ENCODE results near the gene VPS26C. TPM values are rescaled to one million over a fixed set of nuclear protein-coding genes. Genes with fewer than 3 reads are reported as not detected.

VPS26C gene
- total and polyA plus RNA-seq, 9 of the 15 experiments (the other 6 are each of a cell fraction or from before 2014, with no cell fraction given): 32.8 to 48.7 (median 42.1) TPM

DNA sequence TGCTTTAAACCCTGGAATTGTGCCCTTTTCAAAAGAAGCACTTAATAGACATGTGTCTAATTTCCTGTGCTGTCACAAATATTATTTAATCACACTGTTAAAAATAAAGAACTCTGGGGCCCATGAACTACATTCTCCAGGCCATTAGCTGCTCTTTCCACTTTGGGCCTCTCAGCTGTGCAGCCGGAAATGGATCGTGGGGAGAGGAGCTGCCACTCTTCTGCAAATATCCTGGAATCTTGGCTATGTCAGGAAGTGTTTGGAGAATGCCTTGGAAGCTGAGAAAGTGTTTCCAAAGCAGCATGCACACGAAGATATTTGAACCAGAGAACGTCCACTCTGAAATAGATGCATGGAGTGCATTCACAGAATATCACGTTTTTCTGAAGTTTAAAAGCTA is 27.5 kb upstream of the VPS26C start:
- CTCF ChIA-PET (ENCODE audit: low intra/inter-chr PET ratio): no interaction called here
- Histone ChIP-seq H3K9me1 (ENCODE audit: control insufficient read depth, insufficient read depth, low read length) (no peaks in the 10 kb centered on the region), H3K4me1 (replicated peaks in 1 of 2; ENCODE audit: control insufficient read depth in 2 of 2, insufficient read depth in 2 of 2, low read length in 2 of 2) (peaks cover 0 to 5% of the 10 kb centered on the region in 2 experiments; a peak in 2 of 5 replicates), H3K27me3 (ENCODE audit: control insufficient read depth in 2 of 2, insufficient read depth in 2 of 2, low read length in 2 of 2) (peaks cover 0 to 11% of the 10 kb centered on the region in 2 experiments; a peak in 2 of 5 replicates), H3K27ac (ENCODE audit: extremely low read depth, low read depth, low read length) (no peak overlapping the region), H3K36me3 (ENCODE audit: control insufficient read depth, insufficient read depth, low read length) (no peaks in the 10 kb centered on the region), H2AFZ (ENCODE audit: low read depth, low read length) (no peak overlapping the region), H3K4me3 (no peak overlapping the region), H3K9ac (ENCODE audit: insufficient read depth in 1 of 2, low read depth in 2 of 2, low read length in 2 of 2) (no peak overlapping the region), H3K79me2 (ENCODE audit: control insufficient read depth, insufficient read depth, low read length) (no peaks in the 10 kb centered on the region), H3K9me3 (replicated peaks; ENCODE audit: control insufficient read depth, insufficient read depth, low read depth, low read length) (no peaks in the 10 kb centered on the region), H3K4me2 (ENCODE audit: insufficient read depth, low read length) (no peak overlapping the region), H4K20me1 (replicated peaks; ENCODE audit: control insufficient read depth, insufficient read depth, low read length) (no peaks in the 10 kb centered on the region)
- no TSS peak for BruUV-seq (replicated peaks)
- POLR2A ChIA-PET: interaction anchor here (1.1 to 1.3 kb wide), 2 partner anchors 10 to 28 kb away, joined by 3 to 4 read pairs; partner anchors contain the start of gene VPS26C
- TF ChIP-seq, protein P1, sequence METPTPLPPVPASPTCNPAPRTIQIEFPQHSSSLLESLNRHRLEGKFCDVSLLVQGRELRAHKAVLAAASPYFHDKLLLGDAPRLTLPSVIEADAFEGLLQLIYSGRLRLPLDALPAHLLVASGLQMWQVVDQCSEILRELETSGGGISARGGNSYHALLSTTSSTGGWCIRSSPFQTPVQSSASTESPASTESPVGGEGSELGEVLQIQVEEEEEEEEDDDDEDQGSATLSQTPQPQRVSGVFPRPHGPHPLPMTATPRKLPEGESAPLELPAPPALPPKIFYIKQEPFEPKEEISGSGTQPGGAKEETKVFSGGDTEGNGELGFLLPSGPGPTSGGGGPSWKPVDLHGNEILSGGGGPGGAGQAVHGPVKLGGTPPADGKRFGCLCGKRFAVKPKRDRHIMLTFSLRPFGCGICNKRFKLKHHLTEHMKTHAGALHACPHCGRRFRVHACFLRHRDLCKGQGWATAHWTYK (CRISPR knock-in tag; IDR thresholded peaks at IDR 0.05): no peak
- TF ChIP-seq CBFA2T3 (IDR thresholded peaks at IDR 0.05) (no peak), MCM2 (IDR thresholded peaks at IDR 0.05; ENCODE audit: low read depth) (no peak)
- WGBS (ENCODE audit: insufficient coverage, low coverage, missing lambda C conversion rate): 18% methylated on average over 5 of the region's 5 CpGs
- intact Hi-C loops (cut with micrococcal nuclease) (no loop called here), in situ Hi-C loops (cut with MboI) (no loop called here)
- DNase-seq (ENCODE audit: extremely low read depth in 1 of 4, low spot score in 3 of 4) (no peak), ATAC-seq (no peak), FAIRE-seq (no peak)

DNA sequence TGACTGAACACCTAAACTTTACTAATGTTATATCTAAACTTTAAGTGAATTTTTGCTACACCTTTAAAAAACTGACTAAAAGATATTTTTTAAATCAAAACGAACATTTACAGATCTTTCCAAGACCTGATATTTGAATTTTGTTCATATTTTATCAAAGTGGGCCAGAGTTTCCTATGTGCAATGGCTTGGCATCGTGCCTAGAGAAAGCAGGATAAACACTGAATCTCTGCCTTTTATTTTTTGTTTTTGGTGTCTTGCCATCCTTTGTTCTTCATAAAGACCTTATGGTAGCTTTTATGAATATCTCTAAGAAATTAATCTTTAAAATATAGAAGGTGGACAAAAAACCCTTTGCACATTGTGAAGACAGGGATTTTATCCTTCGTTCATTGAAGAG is 25.8 kb upstream of the VPS26C start:
- Histone ChIP-seq H3K27ac (ENCODE audit: extremely low read depth, low read depth, low read length) (no peak overlapping the region), H3K4me1 (replicated peaks in 1 of 2; ENCODE audit: control insufficient read depth in 2 of 2, insufficient read depth in 2 of 2, low read length in 2 of 2) (peaks cover 0 to 5% of the 10 kb centered on the region in 2 experiments; a peak in 2 of 5 replicates), H3K4me3 (no peak overlapping the region), H3K9me1 (ENCODE audit: control insufficient read depth, insufficient read depth, low read length) (no peaks in the 10 kb centered on the region), H3K9ac (ENCODE audit: insufficient read depth in 1 of 2, low read depth in 2 of 2, low read length in 2 of 2) (no peak overlapping the region), H3K79me2 (ENCODE audit: control insufficient read depth, insufficient read depth, low read length) (no peaks in the 10 kb centered on the region), H2AFZ (ENCODE audit: low read depth, low read length) (no peak overlapping the region), H3K36me3 (ENCODE audit: control insufficient read depth, insufficient read depth, low read length) (no peaks in the 10 kb centered on the region), H3K4me2 (ENCODE audit: insufficient read depth, low read length) (no peak overlapping the region), H4K20me1 (replicated peaks; ENCODE audit: control insufficient read depth, insufficient read depth, low read length) (no peaks in the 10 kb centered on the region), H3K27me3 (ENCODE audit: control insufficient read depth in 2 of 2, insufficient read depth in 2 of 2, low read length in 2 of 2) (peaks cover 0 to 5% of the 10 kb centered on the region in 2 experiments; a peak in 2 of 5 replicates), H3K9me3 (replicated peaks; ENCODE audit: control insufficient read depth, insufficient read depth, low read depth, low read length) (no peaks in the 10 kb centered on the region)
- BruUV-seq (replicated peaks): no TSS peak
- WGBS (ENCODE audit: insufficient coverage, low coverage, missing lambda C conversion rate): 25% methylated on average over 3 of the region's 3 CpGs
- POLR2A ChIA-PET: interaction anchor here (0.6 kb wide), 1 partner anchor 313 kb away, joined by 3 read pairs; no protein-coding TSS in a partner anchor
- in situ Hi-C loops (cut with MboI): no loop called here
- DNase-seq (ENCODE audit: extremely low read depth in 1 of 4, low spot score in 3 of 4) (no peak), ATAC-seq (no peak), FAIRE-seq (no peak)
- CTCF ChIA-PET (ENCODE audit: low intra/inter-chr PET ratio): no interaction called here
- intact Hi-C loops (cut with micrococcal nuclease): no loop called here
- TF ChIP-seq GABPB2 (CRISPR knock-in tag; conservative IDR thresholded peaks at IDR 0.05): no peak
- no peak for TF ChIP-seq HMG20B (CRISPR knock-in tag; IDR thresholded peaks at IDR 0.05)
- TF ChIP-seq MTA2 (IDR thresholded peaks at IDR 0.05; ENCODE audit: low read depth): no peak
- TF ChIP-seq KLF1 (tag; IDR thresholded peaks at IDR 0.05): no peak
- no peak for TF ChIP-seq TOE1 (IDR thresholded peaks at IDR 0.05; ENCODE audit: borderline replicate concordance)
- no peak for TF ChIP-seq TOE1 (CRISPR knock-in tag; IDR thresholded peaks at IDR 0.05; ENCODE audit: borderline replicate concordance, low read depth)
- TF ChIP-seq, protein P2, sequence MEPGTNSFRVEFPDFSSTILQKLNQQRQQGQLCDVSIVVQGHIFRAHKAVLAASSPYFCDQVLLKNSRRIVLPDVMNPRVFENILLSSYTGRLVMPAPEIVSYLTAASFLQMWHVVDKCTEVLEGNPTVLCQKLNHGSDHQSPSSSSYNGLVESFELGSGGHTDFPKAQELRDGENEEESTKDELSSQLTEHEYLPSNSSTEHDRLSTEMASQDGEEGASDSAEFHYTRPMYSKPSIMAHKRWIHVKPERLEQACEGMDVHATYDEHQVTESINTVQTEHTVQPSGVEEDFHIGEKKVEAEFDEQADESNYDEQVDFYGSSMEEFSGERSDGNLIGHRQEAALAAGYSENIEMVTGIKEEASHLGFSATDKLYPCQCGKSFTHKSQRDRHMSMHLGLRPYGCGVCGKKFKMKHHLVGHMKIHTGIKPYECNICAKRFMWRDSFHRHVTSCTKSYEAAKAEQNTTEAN (CRISPR knock-in tag; IDR thresholded peaks at IDR 0.05): no peak
- no peak for TF ChIP-seq TRIM28 (IDR thresholded peaks at IDR 0.05)
- TF ChIP-seq TEAD4 (IDR thresholded peaks at IDR 0.05; ENCODE audit: low read length): no peak
- TF ChIP-seq TEAD4 (CRISPR knock-in tag; IDR thresholded peaks at IDR 0.05; ENCODE audit: borderline replicate concordance): no peak
- TF ChIP-seq NR2C2 (CRISPR knock-in tag; IDR thresholded peaks at IDR 0.05): no peak
- TF ChIP-seq NR2C2 (tag; IDR thresholded peaks at IDR 0.05): no peak
- no peak for TF ChIP-seq FIP1L1 (IDR thresholded peaks at IDR 0.05; ENCODE audit: low read depth, low read length, poor library complexity, severe bottlenecking)
- TF ChIP-seq FOXA1 (IDR thresholded peaks at IDR 0.05; ENCODE audit: borderline replicate concordance): no peak

Data from K562 (cell line).